KOPT-K1 (cell line): ENCODE results near the gene ITGA3.

Experiments used
- H3K27ac ChIP-seq: fragments of 200-600 bp; sonication (generic); 2 replicates; pipeline ENCODE4 v1.5.1; 2016; ENCODE audit warnings: antibody characterized with exemption, mild to moderate bottlenecking, low read depth, low read length; ENCODE audit not compliant: poor library complexity, severe bottlenecking
- H3K36me3 ChIP-seq: fragments of 200-600 bp; sonication (generic); 2 replicates; pipeline ENCODE4 v1.5.1; 2017; ENCODE audit warnings: antibody characterized with exemption, mild to moderate bottlenecking, low read length, moderate library complexity; ENCODE audit not compliant: insufficient read depth
- H3K9me3 ChIP-seq: fragments of 200-600 bp; sonication (generic); 2 replicates; pipeline ENCODE4 v1.5.1; 2017; ENCODE audit warnings: antibody characterized with exemption, low read length, mild to moderate bottlenecking; ENCODE audit not compliant: insufficient read depth, poor library complexity, severe bottlenecking

The ITGA3 gene

DNA sequence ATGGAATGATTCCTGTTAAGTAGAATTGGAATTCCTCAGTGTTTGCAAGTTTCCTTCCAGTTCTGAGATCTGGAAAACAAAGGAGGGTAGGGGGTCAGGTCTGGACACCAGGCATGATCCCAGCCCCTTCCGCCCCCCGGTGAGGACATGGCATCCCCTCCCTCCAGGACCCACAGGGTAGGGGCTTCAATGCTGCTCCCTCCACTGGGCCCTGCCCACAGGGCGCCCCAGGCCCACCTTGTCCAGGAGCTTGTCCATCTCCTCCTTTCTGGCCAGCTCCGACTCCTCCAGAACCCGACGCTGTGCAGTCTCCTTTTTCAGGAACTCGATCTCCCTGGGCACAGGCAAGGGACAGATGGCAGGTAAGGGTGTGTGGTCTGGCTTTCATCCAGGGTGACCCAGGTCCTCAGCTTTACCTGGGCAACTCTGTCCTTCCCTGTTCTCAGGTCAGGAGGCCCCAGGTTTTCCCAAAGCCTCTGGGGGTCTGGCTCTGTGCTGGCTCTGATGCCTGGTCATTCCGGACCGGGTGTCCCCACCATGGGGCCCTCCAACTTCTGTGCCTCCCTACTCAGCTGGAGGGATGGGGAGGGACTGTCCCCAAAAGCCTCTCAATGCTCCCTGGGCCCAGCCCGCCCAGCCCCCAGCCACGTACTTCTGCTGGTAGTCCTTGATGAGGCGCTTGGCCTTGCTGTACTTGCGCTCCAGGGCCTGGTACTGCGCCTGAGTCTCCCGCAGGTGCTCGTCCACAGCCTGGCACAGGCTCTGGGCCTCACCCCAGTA is 79.6 kb downstream of the ITGA3 start:
- no peaks in the 10 kb centered on the region for H3K9me3 ChIP-seq
- H3K36me3 ChIP-seq = peaks cover 66% of the 10 kb centered on the region
- H3K27ac ChIP-seq = no peak overlapping the region

- H3K9me3 ChIP-seq = no peaks in the 10 kb centered on the region
- H3K36me3 ChIP-seq = peaks cover 73% of the 10 kb centered on the region
- no peak overlapping the region for H3K27ac ChIP-seq
These were observed 80.3 kb downstream of the ITGA3 start for GRCh38 chr17:50136096-50136687.

- Histone ChIP-seq H3K36me3 (peaks cover 81% of the 10 kb centered on the region), H3K27ac (no peak overlapping the region)
These were observed 81.1 kb downstream of the ITGA3 start for GRCh38 chr17:50137042-50137441.

DNA sequence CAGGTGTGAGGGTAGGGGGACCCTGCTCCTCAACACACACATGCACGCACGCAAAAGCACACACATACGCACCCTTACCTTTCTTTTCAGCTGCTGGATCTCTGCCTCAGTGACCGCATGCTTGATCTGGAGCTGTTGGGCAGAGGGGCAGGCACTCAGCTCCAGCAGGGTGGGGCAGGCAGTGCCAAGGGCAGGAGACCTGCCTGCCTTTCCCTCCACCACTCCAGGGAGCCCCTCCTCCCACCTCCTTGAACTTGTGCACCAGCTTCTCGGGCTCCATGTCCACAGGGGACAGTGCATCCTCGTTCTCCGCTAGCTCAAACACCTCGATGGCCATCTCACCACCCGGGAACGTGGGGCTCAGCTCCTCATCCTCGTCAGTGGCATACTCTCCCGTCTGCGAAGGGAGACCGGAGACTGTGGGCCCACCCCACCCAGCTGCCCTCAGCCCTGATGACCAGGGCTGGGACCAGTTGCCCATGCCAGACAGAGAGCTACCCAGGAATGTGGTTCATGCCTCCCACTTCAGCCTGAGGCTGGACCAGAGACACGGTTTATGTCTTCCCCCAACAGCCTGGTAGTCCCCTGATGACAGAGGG is 83.4 kb downstream of the ITGA3 start:
- Histone ChIP-seq H3K27ac (no peak overlapping the region), H3K36me3 (peaks cover 91% of the 10 kb centered on the region)

More at GRCh38 chr17:50137042-50137441, 81.1 kb downstream of the ITGA3 start:
- no peaks in the 10 kb centered on the region for H3K9me3 ChIP-seq

More for the DNA sequence above, 83.4 kb downstream of the ITGA3 start:
- no peaks in the 10 kb centered on the region for H3K9me3 ChIP-seq
